Coronary artery (tissue), 2 donors: Measurements from ENCODE around the gene OVOL2.
"Not testable (repeated sequence)": the region's sequence is repeated elsewhere in the genome, so short reads cannot be mapped to it uniquely, and the experiment has no call there.

Experiments used
- DNase-seq: peaks from one replicate; pipeline ENCODE4 v3.0.0-alpha.2; 2017; ENCODE audit warnings: low spot score
- H3K27ac ChIP-seq, 2 donors: fragments of 200-600 bp; sonication (generic); one replicate each; pipeline ENCODE4 v1.5.1; 2016 to 2019
- H3K4me3 ChIP-seq: fragments of 200-600 bp; sonication (generic); 2 replicates; pipeline ENCODE4 v1.5.1; 2016; ENCODE audit warnings: mild to moderate bottlenecking, moderate library complexity
- CTCF ChIP-seq: fragments of 200-600 bp; sonication (generic); IDR thresholded peaks from one replicate; pipeline ENCODE4 v1.5.1; 2019; ENCODE audit warnings: antibody characterized with exemption

Gene OVOL2

GRCh38 chr20:18091623-18092022, 33.9 kb upstream of the OVOL2 start:
- H3K27ac ChIP-seq, result no peak overlapping the region
- no peak for DNase-seq
- no peak overlapping the region for H3K4me3 ChIP-seq
- TF ChIP-seq CTCF, result no peak

GRCh38 chr20:18090477-18090876, 32.8 kb upstream of the OVOL2 start:
- TF ChIP-seq CTCF, result no peak

GRCh38 chr20:18090044-18090443, 32.3 kb upstream of the OVOL2 start:
- Histone ChIP-seq H3K4me3 (no peak overlapping the region), H3K27ac (no peak overlapping the region)
- no peak for DNase-seq
- TF ChIP-seq CTCF, result no peak

More at GRCh38 chr20:18090477-18090876, 32.8 kb upstream of the OVOL2 start:
- Histone ChIP-seq H3K27ac (no peak overlapping the region), H3K4me3 (no peak overlapping the region)
- DNase-seq, result no peak

- DNase-seq, H3K27ac ChIP-seq, H3K4me3 ChIP-seq: not testable (repeated sequence)
Observed at GRCh38 chr20:18088841-18089240, 31.1 kb upstream of the OVOL2 start.

- not testable (repeated sequence) for DNase-seq, H3K27ac ChIP-seq, H3K4me3 ChIP-seq
Observed at GRCh38 chr20:18088298-18088697, 30.6 kb upstream of the OVOL2 start.

- no peak for DNase-seq
- H3K4me3 ChIP-seq, result no peak overlapping the region
- no peak for TF ChIP-seq CTCF
- H3K27ac ChIP-seq, result no peak overlapping the region
Observed at GRCh38 chr20:18087054-18087453, 29.3 kb upstream of the OVOL2 start.

GRCh38 chr20:18080836-18081235, 23.1 kb upstream of the OVOL2 start:
- not testable (repeated sequence) for DNase-seq, H3K4me3 ChIP-seq, H3K27ac ChIP-seq

GRCh38 chr20:18079756-18080353, 22.1 kb upstream of the OVOL2 start:
- no peak for DNase-seq
- no peak overlapping the region for H3K27ac ChIP-seq
- no peak for TF ChIP-seq CTCF
- no peak overlapping the region for H3K4me3 ChIP-seq

- Histone ChIP-seq H3K27ac (no peak overlapping the region), H3K4me3 (no peak overlapping the region)
- TF ChIP-seq CTCF, result no peak
- DNase-seq, result no peak
Observed at GRCh38 chr20:18077157-18077556, 19.4 kb upstream of the OVOL2 start.
